MCF 10A (cell line): ENCODE data around the gene PLCL1. TPM values are rescaled to one million over a fixed set of nuclear protein-coding genes. Genes with fewer than 3 reads are reported as not detected.

Source experiments
- BruUV-seq: library from RNA; stranded (reverse); fragments of 400-500 nt; replicated peaks from 2 replicates; lab custom pipeline; 2021; lab: Mats Ljungman, UMichigan
- CTCF ChIA-PET: fragments of 300-600 bp; sonication (Branson Sonifier 250); formaldehyde crosslinking; extraction: SDS; loops from one replicate; lab custom pipeline; 2021; ENCODE audit warnings: antibody characterized with exemption, inconsistent platforms; lab: Yijun Ruan, JAX
- POLR2A ChIA-PET: fragments of 300-600, 350-650 bp; sonication (Branson Sonifier 250); formaldehyde crosslinking; extraction: SDS; loops from one replicate; lab custom pipeline; 2020; ENCODE audit warnings: antibody characterized with exemption, inconsistent platforms; lab: Yijun Ruan, JAX
- DNase-seq: peaks from one replicate; pipeline ENCODE4 v3.0.0-alpha.2; 2018; ENCODE audit not compliant: unreplicated experiment
- H3K27ac Mint-ChIP-seq: one replicate; pipeline ENCODE4 v1.8.0; 2022; ENCODE audit warnings: mild to moderate bottlenecking, low read depth, mixed read lengths; ENCODE audit not compliant: unreplicated experiment
- H3K27me3 Mint-ChIP-seq: one replicate; pipeline ENCODE4 v1.8.0; 2022; ENCODE audit warnings: mixed read lengths; ENCODE audit not compliant: insufficient read depth, unreplicated experiment
- H3K36me3 Mint-ChIP-seq: one replicate; pipeline ENCODE4 v1.8.0; 2022; ENCODE audit warnings: mild to moderate bottlenecking, moderate library complexity, mixed read lengths; ENCODE audit not compliant: insufficient read depth, unreplicated experiment
- H3K4me1 Mint-ChIP-seq: one replicate; pipeline ENCODE4 v1.8.0; 2022; ENCODE audit warnings: mixed read lengths; ENCODE audit not compliant: insufficient read depth, unreplicated experiment
- H3K4me3 Mint-ChIP-seq: one replicate; pipeline ENCODE4 v1.8.0; 2022; ENCODE audit warnings: mild to moderate bottlenecking, moderate library complexity, mixed read lengths; ENCODE audit not compliant: unreplicated experiment
- H3K9me3 Mint-ChIP-seq: one replicate; pipeline ENCODE4 v1.8.0; 2022; ENCODE audit warnings: mixed read lengths; ENCODE audit not compliant: unreplicated experiment
- CTCF ChIP-seq: fragments of 200-600 bp; IDR thresholded peaks from one replicate; pipeline ENCODE4 v1.8.0; 2022; ENCODE audit warnings: antibody characterized with exemption, mild to moderate bottlenecking; ENCODE audit not compliant: unreplicated experiment
- intact Hi-C: fragments of 100-400 bp; cut with micrococcal nuclease; formaldehyde crosslinking; loops from 2 replicates; pipeline ENCODE4 v1.14.1; 2022
- total RNA-seq: library from RNA; stranded (reverse); gene quantifications from 2 replicates; pipeline ENCODE4 v1.2.3, GENCODE V29; 2022

PLCL1 gene
- total RNA-seq, 1 experiment from 2014 or later = 0.12 TPM

GRCh38 chr2:197931661-197932312, 127.4 kb downstream of the PLCL1 start:
- Mint-ChIP-seq H3K27ac (no peak overlapping the region), H3K4me1 (no peaks in the 10 kb centered on the region), H3K27me3 (no peaks in the 10 kb centered on the region), H3K36me3 (no peaks in the 10 kb centered on the region), H3K4me3 (no peak overlapping the region), H3K9me3 (no peaks in the 10 kb centered on the region)
- no peak for DNase-seq
- TF ChIP-seq CTCF = no peak
- ChIA-PET POLR2A (no interaction called here), CTCF (interaction anchor here (1.0 kb wide), 1 partner anchor 365 kb away, joined by 4 read pairs; no protein-coding TSS in a partner anchor)
- intact Hi-C loops = no loop called here
- BruUV-seq = no TSS peak

- no peak for TF ChIP-seq CTCF
- ChIA-PET CTCF (interaction anchor here (0.8 to 1.0 kb wide), 2 partner anchors 204 to 365 kb away, joined by 3 to 4 read pairs; no protein-coding TSS in a partner anchor), POLR2A (no interaction called here)
- no TSS peak for BruUV-seq
- Mint-ChIP-seq H3K27ac (no peak overlapping the region), H3K4me3 (no peak overlapping the region), H3K4me1 (no peaks in the 10 kb centered on the region), H3K36me3 (no peaks in the 10 kb centered on the region), H3K9me3 (no peaks in the 10 kb centered on the region), H3K27me3 (no peaks in the 10 kb centered on the region)
- DNase-seq = no peak
- intact Hi-C loops = no loop called here
Measured at GRCh38 chr2:197932374-197932773, 128.0 kb downstream of the PLCL1 start.

- H3K4me1 Mint-ChIP-seq = no peaks in the 10 kb centered on the region
- BruUV-seq = no TSS peak
- H3K36me3 Mint-ChIP-seq = no peaks in the 10 kb centered on the region
- H3K27ac Mint-ChIP-seq = no peak overlapping the region
- H3K4me3 Mint-ChIP-seq = no peak overlapping the region
- no peaks in the 10 kb centered on the region for H3K27me3 Mint-ChIP-seq
- intact Hi-C loops = no loop called here
- ChIA-PET CTCF (no interaction called here), POLR2A (interaction anchor here (0.7 to 1.5 kb wide), 2 partner anchors 41 to 52 kb away, joined by 3 to 4 read pairs; no protein-coding TSS in a partner anchor)
- no peak for TF ChIP-seq CTCF
- no peaks in the 10 kb centered on the region for H3K9me3 Mint-ChIP-seq
- DNase-seq = no peak
Measured at GRCh38 chr2:197934261-197934933, 130.0 kb downstream of the PLCL1 start.

DNA sequence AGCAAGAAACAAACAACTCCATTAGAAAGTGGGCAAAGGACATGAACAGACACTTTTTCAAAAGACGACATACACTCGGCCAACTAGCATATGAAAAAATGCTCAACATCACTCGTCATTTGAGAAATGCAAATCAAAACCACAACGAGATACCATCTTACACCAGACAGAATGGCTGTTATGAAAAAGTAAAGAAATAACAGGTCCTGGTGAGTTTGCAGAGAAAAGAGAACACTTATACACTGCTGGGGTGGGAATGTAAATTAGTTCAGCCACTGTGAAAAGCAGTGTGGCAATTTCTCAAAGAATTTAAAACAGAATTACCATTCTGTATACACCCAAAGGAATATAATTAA, 130.5 kb downstream of the PLCL1 start:
- no TSS peak for BruUV-seq
- ChIA-PET POLR2A (no interaction called here), CTCF (no interaction called here)
- H3K9me3 Mint-ChIP-seq = no peaks in the 10 kb centered on the region
- intact Hi-C loops = no loop called here
- H3K27me3 Mint-ChIP-seq = no peaks in the 10 kb centered on the region
- TF ChIP-seq CTCF = no peak
- H3K36me3 Mint-ChIP-seq = no peaks in the 10 kb centered on the region
- no peak for DNase-seq
- no peak overlapping the region for H3K27ac Mint-ChIP-seq
- H3K4me1 Mint-ChIP-seq = no peaks in the 10 kb centered on the region
- H3K4me3 Mint-ChIP-seq = no peak overlapping the region
